MM.1S (cell line): ENCODE data around the gene SLX4IP.

ENCODE experiments used
- DNase-seq: peaks from one replicate; pipeline ENCODE4 v3.0.0-alpha.2; 2015
- H2AFZ ChIP-seq: fragments of 300-600 bp; sonication (generic); 2 replicates; pipeline ENCODE4 v1.6.0; 2016; ENCODE audit warnings: antibody characterized with exemption, low read length
- H3F3A ChIP-seq: fragments of 300-600 bp; sonication (generic); 2 replicates; pipeline ENCODE4 v1.6.1; 2016; ENCODE audit warnings: mild to moderate bottlenecking, antibody characterized with exemption, low read length, moderate library complexity, mixed read lengths; ENCODE audit not compliant: insufficient read depth
- H3K27ac ChIP-seq: fragments of 300-600 bp; sonication (generic); 2 replicates; pipeline ENCODE4 v1.5.1; 2016; ENCODE audit warnings: mild to moderate bottlenecking, low read length
- H3K27me3 ChIP-seq: fragments of 300-600 bp; sonication (generic); replicated peaks from 2 replicates; pipeline ENCODE4 v1.6.0; 2016; ENCODE audit warnings: low read length; ENCODE audit not compliant: insufficient read depth
- H3K36me3 ChIP-seq: fragments of 300-600 bp; sonication (generic); replicated peaks from 2 replicates; pipeline ENCODE4 v1.6.1; 2016; ENCODE audit warnings: mild to moderate bottlenecking, low read length, mixed read lengths; ENCODE audit not compliant: insufficient read depth
- H3K4me1 ChIP-seq: fragments of 300-600 bp; sonication (generic); 2 replicates; pipeline ENCODE4 v1.6.1; 2016; ENCODE audit warnings: low read length, mixed read lengths
- H3K4me2 ChIP-seq: fragments of 300-600 bp; sonication (generic); 2 replicates; pipeline ENCODE4 v1.6.0; 2016; ENCODE audit warnings: low read depth, low read length
- H3K4me3 ChIP-seq: fragments of 300-600 bp; sonication (generic); 2 replicates; pipeline ENCODE4 v1.5.1; 2016; ENCODE audit warnings: low read length, mixed read lengths
- H3K79me2 ChIP-seq: fragments of 300-600 bp; sonication (generic); 2 replicates; pipeline ENCODE4 v1.6.1; 2016; ENCODE audit warnings: mixed run types, low read length, mixed read lengths
- H3K9ac ChIP-seq: fragments of 300-600 bp; sonication (generic); 2 replicates; pipeline ENCODE4 v1.6.1; 2016; ENCODE audit warnings: low read length, mixed read lengths
- H3K9me2 ChIP-seq: fragments of 300-600 bp; sonication (generic); replicated peaks from 2 replicates; pipeline ENCODE4 v1.6.1; 2016; ENCODE audit warnings: mild to moderate bottlenecking, low read length, mixed read lengths; ENCODE audit not compliant: insufficient read depth
- H3K9me3 ChIP-seq: fragments of 300-600 bp; sonication (generic); replicated peaks from 2 replicates; pipeline ENCODE4 v1.6.1; 2016; ENCODE audit warnings: mild to moderate bottlenecking, low read length, mixed read lengths; ENCODE audit not compliant: insufficient read depth
- H4K20me1 ChIP-seq: fragments of 300-600 bp; sonication (generic); 2 replicates; pipeline ENCODE4 v1.6.1; 2016; ENCODE audit warnings: mild to moderate bottlenecking, low read length, moderate library complexity, mixed read lengths; ENCODE audit not compliant: insufficient read depth
- EZH2 ChIP-seq: fragments of 300-600 bp; sonication (generic); optimal IDR thresholded peaks from 2 replicates; pipeline ENCODE3; 2017; ENCODE audit warnings: low read depth, mild to moderate bottlenecking, antibody characterized with exemption, low read length, mixed read lengths
- EZH2phosphoT487 ChIP-seq: fragments of 300-600 bp; sonication (generic); IDR thresholded peaks from 2 replicates; pipeline ENCODE4 v1.6.1; 2018; ENCODE audit warnings: antibody characterized with exemption, low read length
- TF ChIP-seq, protein P1 (sequence below): fragments of 300-600 bp; sonication (generic); IDR thresholded peaks from 2 replicates; pipeline ENCODE4 v1.5.1; 2016; ENCODE audit warnings: antibody characterized with exemption, low read length, mixed read lengths

The SLX4IP gene

DNA sequence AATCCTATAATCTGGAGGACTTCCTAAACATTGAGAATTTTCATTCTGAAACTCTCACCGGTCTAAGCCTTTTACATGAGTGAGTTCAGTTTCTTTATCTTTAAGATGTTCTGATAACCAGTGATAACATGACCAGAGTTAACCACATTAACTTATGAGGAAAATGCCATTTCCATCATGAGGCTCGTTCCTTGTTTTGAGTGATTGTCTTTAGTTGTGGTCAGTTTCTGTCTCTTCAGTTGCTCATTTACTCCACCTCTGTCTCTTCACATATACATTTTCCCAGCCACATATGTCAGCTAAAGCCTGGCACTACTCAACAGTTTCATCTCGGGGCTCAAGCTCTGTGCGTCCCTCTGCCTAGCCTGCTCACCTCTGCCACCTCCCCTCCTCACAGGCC, 168.3 kb downstream of the SLX4IP start:
- H3K4me2 ChIP-seq, result no peak overlapping the region
- H3K27me3 ChIP-seq, result no peaks in the 10 kb centered on the region
- no peaks in the 10 kb centered on the region for H3K79me2 ChIP-seq
- H3K36me3 ChIP-seq, result no peaks in the 10 kb centered on the region
- no peak overlapping the region for H2AFZ ChIP-seq
- no peaks in the 10 kb centered on the region for H3F3A ChIP-seq
- H3K9me3 ChIP-seq, result no peaks in the 10 kb centered on the region
- no peak for DNase-seq
- no peaks in the 10 kb centered on the region for H3K9me2 ChIP-seq
- no peaks in the 10 kb centered on the region for H4K20me1 ChIP-seq
- no peak overlapping the region for H3K4me3 ChIP-seq
- TF ChIP-seq EZH2 (no peak), EZH2phosphoT487 (no peak)
- TF ChIP-seq, protein P1, sequence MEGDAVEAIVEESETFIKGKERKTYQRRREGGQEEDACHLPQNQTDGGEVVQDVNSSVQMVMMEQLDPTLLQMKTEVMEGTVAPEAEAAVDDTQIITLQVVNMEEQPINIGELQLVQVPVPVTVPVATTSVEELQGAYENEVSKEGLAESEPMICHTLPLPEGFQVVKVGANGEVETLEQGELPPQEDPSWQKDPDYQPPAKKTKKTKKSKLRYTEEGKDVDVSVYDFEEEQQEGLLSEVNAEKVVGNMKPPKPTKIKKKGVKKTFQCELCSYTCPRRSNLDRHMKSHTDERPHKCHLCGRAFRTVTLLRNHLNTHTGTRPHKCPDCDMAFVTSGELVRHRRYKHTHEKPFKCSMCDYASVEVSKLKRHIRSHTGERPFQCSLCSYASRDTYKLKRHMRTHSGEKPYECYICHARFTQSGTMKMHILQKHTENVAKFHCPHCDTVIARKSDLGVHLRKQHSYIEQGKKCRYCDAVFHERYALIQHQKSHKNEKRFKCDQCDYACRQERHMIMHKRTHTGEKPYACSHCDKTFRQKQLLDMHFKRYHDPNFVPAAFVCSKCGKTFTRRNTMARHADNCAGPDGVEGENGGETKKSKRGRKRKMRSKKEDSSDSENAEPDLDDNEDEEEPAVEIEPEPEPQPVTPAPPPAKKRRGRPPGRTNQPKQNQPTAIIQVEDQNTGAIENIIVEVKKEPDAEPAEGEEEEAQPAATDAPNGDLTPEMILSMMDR, result no peak
- H3K4me1 ChIP-seq, result no peaks in the 10 kb centered on the region
- H3K9ac ChIP-seq, result no peak overlapping the region
- no peak overlapping the region for H3K27ac ChIP-seq

DNA sequence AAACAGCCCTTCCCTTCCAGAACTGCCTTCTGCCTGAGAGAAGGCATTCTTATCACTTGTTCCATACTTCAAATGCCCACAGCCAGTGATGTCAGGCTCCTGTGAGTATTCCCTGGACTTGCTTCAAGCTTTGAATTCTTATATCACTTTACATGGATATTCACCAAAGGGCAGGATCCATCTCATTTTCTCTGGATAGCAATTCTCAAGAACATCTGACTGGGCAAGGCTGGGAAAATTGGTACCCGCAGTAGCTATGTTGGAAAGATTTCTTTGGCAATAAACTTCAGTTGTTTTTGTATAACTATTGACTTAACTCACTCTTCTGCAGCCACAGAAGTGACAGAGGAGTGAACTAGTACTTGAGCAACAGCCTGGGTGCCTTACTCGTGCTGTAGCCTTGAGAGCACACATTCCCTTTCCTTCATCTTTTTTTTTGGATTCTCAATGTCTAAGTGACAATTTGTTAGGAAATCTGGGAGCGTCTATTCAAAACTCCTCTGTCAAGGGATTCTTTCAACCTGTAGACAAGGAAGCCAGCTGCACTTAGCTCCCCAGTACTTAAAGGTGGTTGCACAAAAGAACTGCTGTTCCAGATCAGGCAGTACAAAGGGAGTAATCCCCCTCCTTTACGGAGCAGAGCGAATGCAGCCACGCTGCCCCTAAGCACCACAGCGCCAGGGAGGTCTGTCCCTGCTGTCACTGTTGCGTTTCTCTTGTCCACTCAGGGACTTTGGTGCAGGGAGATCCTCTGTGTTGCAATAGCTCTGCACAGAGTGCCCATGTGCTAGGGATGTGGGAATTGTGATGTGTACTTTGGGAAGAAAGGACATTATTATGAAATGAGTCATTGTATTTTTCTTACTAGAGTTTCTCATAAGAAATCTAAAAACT, 169.1 kb downstream of the SLX4IP start:
- TF ChIP-seq EZH2, result no peak
- TF ChIP-seq, protein P1, result no peak
- no peak for TF ChIP-seq EZH2phosphoT487
- H3K9ac ChIP-seq, result no peak overlapping the region
- H3K79me2 ChIP-seq, result no peaks in the 10 kb centered on the region
- H4K20me1 ChIP-seq, result no peaks in the 10 kb centered on the region
- no peaks in the 10 kb centered on the region for H3K9me3 ChIP-seq
- no peaks in the 10 kb centered on the region for H3K9me2 ChIP-seq
- H3K4me1 ChIP-seq, result no peaks in the 10 kb centered on the region
- no peaks in the 10 kb centered on the region for H3F3A ChIP-seq
- DNase-seq, result no peak
- H2AFZ ChIP-seq, result no peak overlapping the region
- H3K4me3 ChIP-seq, result no peak overlapping the region
- H3K27me3 ChIP-seq, result no peaks in the 10 kb centered on the region
- H3K36me3 ChIP-seq, result no peaks in the 10 kb centered on the region
- H3K27ac ChIP-seq, result no peak overlapping the region
- no peak overlapping the region for H3K4me2 ChIP-seq

DNA sequence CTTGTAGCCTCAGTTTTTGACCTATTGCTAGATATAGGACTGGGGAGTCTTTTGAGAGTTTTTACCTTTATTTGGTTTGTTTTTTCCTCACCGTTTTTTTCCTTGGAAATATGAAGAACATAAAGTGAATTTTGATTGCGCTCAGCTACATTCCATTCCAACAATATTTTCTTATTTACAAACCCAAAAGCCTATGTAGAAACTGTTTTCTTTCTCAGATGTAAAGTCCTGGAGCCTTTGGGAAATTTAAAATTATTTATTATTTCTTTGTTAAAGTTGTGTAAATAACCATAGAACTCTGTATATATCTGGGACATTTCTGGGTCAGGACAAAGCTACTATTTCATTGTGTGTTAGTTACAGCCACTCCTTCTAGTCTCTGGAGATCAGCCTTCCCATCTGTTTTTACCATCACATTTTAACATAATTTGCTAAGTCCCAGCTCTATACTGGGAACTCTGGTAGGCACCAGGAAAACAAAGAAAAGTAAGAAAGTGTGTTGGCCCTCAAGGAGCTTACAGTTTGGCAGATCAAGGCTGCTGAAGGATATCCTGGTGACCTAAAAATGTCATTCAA, 169.8 kb downstream of the SLX4IP start:
- H4K20me1 ChIP-seq, result no peaks in the 10 kb centered on the region
- no peak for TF ChIP-seq EZH2phosphoT487
- TF ChIP-seq, protein P1, result no peak
- TF ChIP-seq EZH2, result no peak
- H3K9me2 ChIP-seq, result no peaks in the 10 kb centered on the region
- no peaks in the 10 kb centered on the region for H3K36me3 ChIP-seq
- no peak for DNase-seq
- H3K4me1 ChIP-seq, result no peaks in the 10 kb centered on the region
- H3K27ac ChIP-seq, result no peak overlapping the region
- H3K4me3 ChIP-seq, result no peak overlapping the region
- H3F3A ChIP-seq, result no peaks in the 10 kb centered on the region
- no peak overlapping the region for H3K9ac ChIP-seq
- H3K4me2 ChIP-seq, result no peak overlapping the region
- no peak overlapping the region for H2AFZ ChIP-seq
- H3K79me2 ChIP-seq, result no peaks in the 10 kb centered on the region
- no peaks in the 10 kb centered on the region for H3K27me3 ChIP-seq
- no peaks in the 10 kb centered on the region for H3K9me3 ChIP-seq
